MCF 10A (cell line): ENCODE data around the gene SLC9C1. TPM values are rescaled to one million over a fixed set of nuclear protein-coding genes. Genes with fewer than 3 reads are reported as not detected.
A peak's percentile ranks its signal among the peaks of the same experiment; 100 is the strongest.

Experiments used
- BruUV-seq: library from RNA; stranded (reverse); fragments of 400-500 nt; replicated peaks from 2 replicates; lab custom pipeline; 2021; lab: Mats Ljungman, UMichigan
- CTCF ChIA-PET: fragments of 300-600 bp; sonication (Branson Sonifier 250); formaldehyde crosslinking; extraction: SDS; loops from one replicate; lab custom pipeline; 2021; ENCODE audit warnings: antibody characterized with exemption, inconsistent platforms; lab: Yijun Ruan, JAX
- POLR2A ChIA-PET: fragments of 300-600, 350-650 bp; sonication (Branson Sonifier 250); formaldehyde crosslinking; extraction: SDS; loops from one replicate; lab custom pipeline; 2020; ENCODE audit warnings: antibody characterized with exemption, inconsistent platforms; lab: Yijun Ruan, JAX
- DNase-seq: peaks from one replicate; pipeline ENCODE4 v3.0.0-alpha.2; 2018; ENCODE audit not compliant: unreplicated experiment
- H3K27ac Mint-ChIP-seq: one replicate; pipeline ENCODE4 v1.8.0; 2022; ENCODE audit warnings: mild to moderate bottlenecking, low read depth, mixed read lengths; ENCODE audit not compliant: unreplicated experiment
- H3K27me3 Mint-ChIP-seq: one replicate; pipeline ENCODE4 v1.8.0; 2022; ENCODE audit warnings: mixed read lengths; ENCODE audit not compliant: insufficient read depth, unreplicated experiment
- H3K36me3 Mint-ChIP-seq: one replicate; pipeline ENCODE4 v1.8.0; 2022; ENCODE audit warnings: mild to moderate bottlenecking, moderate library complexity, mixed read lengths; ENCODE audit not compliant: insufficient read depth, unreplicated experiment
- H3K4me1 Mint-ChIP-seq: one replicate; pipeline ENCODE4 v1.8.0; 2022; ENCODE audit warnings: mixed read lengths; ENCODE audit not compliant: insufficient read depth, unreplicated experiment
- H3K4me3 Mint-ChIP-seq: one replicate; pipeline ENCODE4 v1.8.0; 2022; ENCODE audit warnings: mild to moderate bottlenecking, moderate library complexity, mixed read lengths; ENCODE audit not compliant: unreplicated experiment
- H3K9me3 Mint-ChIP-seq: one replicate; pipeline ENCODE4 v1.8.0; 2022; ENCODE audit warnings: mixed read lengths; ENCODE audit not compliant: unreplicated experiment
- CTCF ChIP-seq: fragments of 200-600 bp; IDR thresholded peaks from one replicate; pipeline ENCODE4 v1.8.0; 2022; ENCODE audit warnings: antibody characterized with exemption, mild to moderate bottlenecking; ENCODE audit not compliant: unreplicated experiment
- intact Hi-C: fragments of 100-400 bp; cut with micrococcal nuclease; formaldehyde crosslinking; loops from 2 replicates; pipeline ENCODE4 v1.14.1; 2022
- total RNA-seq: library from RNA; stranded (reverse); gene quantifications from 2 replicates; pipeline ENCODE4 v1.2.3, GENCODE V29; 2022

Gene SLC9C1
- total RNA-seq, 1 experiment from 2014 or later: not detected

- ChIA-PET POLR2A (interaction anchor here (0.6 to 4.9 kb wide), 12 partner anchors 11 to 1539 kb away, joined by 3 to 40 read pairs (median 3); partner anchors contain the start of genes ATG3, GCSAM, SLC35A5 and SLC9C1), CTCF (interaction anchor here (0.6 to 8.9 kb wide), 11 partner anchors 9 to 330 kb away, joined by 3 to 97 read pairs (median 4); partner anchors contain the start of gene SLC9C1)
- H3K27ac Mint-ChIP-seq: peak overlapping the region; percentile 90
- peaks cover 26% of the 10 kb centered on the region for H3K4me1 Mint-ChIP-seq
- no peaks in the 10 kb centered on the region for H3K9me3 Mint-ChIP-seq
- peak; percentile 9 for DNase-seq
- TF ChIP-seq CTCF: no peak
- no TSS peak for BruUV-seq
- intact Hi-C loops: no loop called here
- H3K36me3 Mint-ChIP-seq: no peaks in the 10 kb centered on the region
- H3K27me3 Mint-ChIP-seq: no peaks in the 10 kb centered on the region
- H3K4me3 Mint-ChIP-seq: no peak overlapping the region
These were observed 25.7 kb upstream of the SLC9C1 start for GRCh38 chr3:112319516-112320276.

- CTCF ChIA-PET: interaction anchor here (0.7 to 3.4 kb wide), 3 partner anchors 9 to 219 kb away, joined by 3 to 19 read pairs (median 4); partner anchors contain the start of gene SLC9C1
- Mint-ChIP-seq H3K27ac (no peak overlapping the region), H3K36me3 (no peaks in the 10 kb centered on the region), H3K4me3 (no peak overlapping the region), H3K4me1 (peaks cover 25% of the 10 kb centered on the region), H3K27me3 (no peaks in the 10 kb centered on the region), H3K9me3 (no peaks in the 10 kb centered on the region)
- DNase-seq: peak; percentile 28
- POLR2A ChIA-PET: interaction anchor here (1.2 to 2.0 kb wide), 4 partner anchors 8 to 21 kb away, joined by 3 to 6 read pairs (median 4); partner anchors contain the start of gene SLC9C1
- no peak for TF ChIP-seq CTCF
- intact Hi-C loops: no loop called here
- BruUV-seq: no TSS peak
These were observed 21.8 kb upstream of the SLC9C1 start for GRCh38 chr3:112315791-112316190.

GRCh38 chr3:112314649-112315048, 20.6 kb upstream of the SLC9C1 start:
- POLR2A ChIA-PET: interaction anchor here (0.5 to 1.3 kb wide), 4 partner anchors 10 to 705 kb away, joined by 3 to 6 read pairs (median 4); a partner anchor contains a TSS
- Mint-ChIP-seq H3K27ac (peak overlapping the region; percentile 7), H3K4me1 (peaks cover 15% of the 10 kb centered on the region), H3K9me3 (no peaks in the 10 kb centered on the region), H3K27me3 (no peaks in the 10 kb centered on the region), H3K36me3 (no peaks in the 10 kb centered on the region), H3K4me3 (no peak overlapping the region)
- BruUV-seq: no TSS peak
- DNase-seq: no peak
- no peak for TF ChIP-seq CTCF
- CTCF ChIA-PET: interaction anchor here (0.6 to 3.4 kb wide), 5 partner anchors 21 to 308 kb away, joined by 3 to 19 read pairs (median 4); partner anchors contain the start of gene SLC9C1
- intact Hi-C loops: no loop called here
